SIG-M5 treated with dmso at 0.1 percent for 504 hours (cell line): Measurements from ENCODE around the gene OSBP2.
A peak's percentile ranks its signal among the peaks of the same experiment; 100 is the strongest.

ENCODE experiments used
- DNase-seq: peaks from one replicate; lab custom pipeline; 2025; ENCODE audit not compliant: unreplicated experiment; lab: John Stamatoyannopoulos, UW

The OSBP2 gene

GRCh38 chr22:30928401-30928800 is 233.7 kb downstream of the OSBP2 start:
- no peak for DNase-seq

DNA sequence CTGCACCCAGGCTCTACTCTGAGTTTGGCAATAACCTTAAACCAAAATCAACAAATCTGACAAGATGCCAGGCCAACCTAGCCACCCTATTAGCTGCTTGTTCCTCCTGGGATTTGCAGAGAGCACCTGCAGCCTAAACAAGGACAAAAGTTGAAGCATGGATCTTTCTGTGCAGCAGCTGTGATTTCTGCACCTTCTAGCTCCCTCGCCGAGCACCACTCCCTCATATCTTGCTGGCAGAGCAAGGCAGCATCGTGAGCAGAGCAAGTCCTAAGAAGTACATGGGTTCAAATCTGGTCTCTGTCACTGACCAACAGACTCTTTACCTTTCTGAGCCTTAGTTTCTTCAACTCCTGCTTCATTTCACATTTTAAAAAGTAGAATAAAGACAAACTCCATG is 235.6 kb downstream of the OSBP2 start:
- DNase-seq = no peak

GRCh38 chr22:30931541-30932300 is 237.0 kb downstream of the OSBP2 start:
- no peak for DNase-seq

- DNase-seq = no peak
Observed at GRCh38 chr22:30932661-30933060, 238.0 kb downstream of the OSBP2 start.

- DNase-seq = no peak
Observed at GRCh38 chr22:30933457-30933856, 238.8 kb downstream of the OSBP2 start.

DNA sequence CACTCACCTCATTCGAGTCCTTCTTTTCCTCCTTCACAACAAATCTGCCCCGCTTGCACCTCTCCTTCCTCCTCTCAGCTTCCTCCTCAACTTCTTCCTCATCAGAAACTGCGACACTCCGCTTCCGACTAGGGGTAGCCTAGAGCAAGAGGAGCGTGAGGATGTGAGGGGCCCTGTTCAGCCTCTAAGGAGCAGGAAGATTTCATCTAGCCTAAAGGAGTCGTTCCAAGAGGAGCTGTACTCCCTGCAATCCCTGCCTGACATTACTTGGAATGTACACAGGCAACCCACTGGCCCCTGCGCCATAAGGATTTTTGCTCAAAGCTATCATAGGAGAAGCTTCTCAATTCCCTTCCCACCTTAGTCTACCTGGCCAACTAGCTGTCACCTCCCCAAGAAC is 239.4 kb downstream of the OSBP2 start:
- no peak for DNase-seq

- no peak for DNase-seq
Observed at GRCh38 chr22:30940685-30941362, 246.2 kb downstream of the OSBP2 start.

- DNase-seq = no peak
Observed at GRCh38 chr22:30941363-30941740, 246.7 kb downstream of the OSBP2 start.

DNA sequence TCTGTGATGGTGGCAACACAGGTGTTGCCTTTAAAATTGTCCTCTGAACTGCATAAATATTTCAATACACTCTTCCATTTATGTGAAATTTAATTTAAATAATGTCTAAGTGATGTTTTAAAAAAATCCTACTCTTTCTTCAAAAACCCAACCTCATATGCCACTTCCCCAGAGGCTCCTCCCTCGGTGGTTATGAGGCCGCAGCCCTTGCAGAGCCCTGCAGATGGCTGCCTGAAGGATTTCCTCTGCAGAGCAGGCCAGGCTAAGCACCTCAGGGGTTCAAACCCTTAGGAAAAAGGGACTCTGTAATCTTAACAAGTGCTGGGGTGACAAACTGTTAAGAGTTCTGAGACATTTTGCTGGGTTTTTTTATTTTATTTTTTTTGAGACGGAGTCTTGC is 248.7 kb downstream of the OSBP2 start:
- no peak for DNase-seq

- no peak for DNase-seq
Observed at GRCh38 chr22:30944986-30945385, 250.3 kb downstream of the OSBP2 start.

GRCh38 chr22:30945653-30946052 is 251.0 kb downstream of the OSBP2 start:
- no peak for DNase-seq

DNA sequence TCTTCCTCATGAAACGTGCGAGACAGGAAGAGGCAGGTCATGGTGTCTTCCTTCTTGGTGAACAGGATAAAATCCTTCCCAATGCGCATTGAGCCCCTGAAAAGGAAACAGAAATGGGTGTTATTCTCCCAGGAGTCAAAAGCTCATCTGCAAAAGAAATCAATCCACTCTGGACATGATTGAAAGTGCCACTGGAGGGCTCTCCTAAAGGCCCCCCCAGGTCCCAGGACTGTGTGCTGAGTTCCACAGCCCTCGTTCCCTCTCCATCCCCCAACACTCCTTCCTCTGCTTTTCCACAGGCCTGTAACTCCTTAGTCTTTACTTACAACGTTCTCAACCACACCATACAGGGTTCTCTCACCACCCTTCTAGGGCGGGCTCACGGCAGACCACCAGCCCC is 251.7 kb downstream of the OSBP2 start:
- DNase-seq = no peak

DNA sequence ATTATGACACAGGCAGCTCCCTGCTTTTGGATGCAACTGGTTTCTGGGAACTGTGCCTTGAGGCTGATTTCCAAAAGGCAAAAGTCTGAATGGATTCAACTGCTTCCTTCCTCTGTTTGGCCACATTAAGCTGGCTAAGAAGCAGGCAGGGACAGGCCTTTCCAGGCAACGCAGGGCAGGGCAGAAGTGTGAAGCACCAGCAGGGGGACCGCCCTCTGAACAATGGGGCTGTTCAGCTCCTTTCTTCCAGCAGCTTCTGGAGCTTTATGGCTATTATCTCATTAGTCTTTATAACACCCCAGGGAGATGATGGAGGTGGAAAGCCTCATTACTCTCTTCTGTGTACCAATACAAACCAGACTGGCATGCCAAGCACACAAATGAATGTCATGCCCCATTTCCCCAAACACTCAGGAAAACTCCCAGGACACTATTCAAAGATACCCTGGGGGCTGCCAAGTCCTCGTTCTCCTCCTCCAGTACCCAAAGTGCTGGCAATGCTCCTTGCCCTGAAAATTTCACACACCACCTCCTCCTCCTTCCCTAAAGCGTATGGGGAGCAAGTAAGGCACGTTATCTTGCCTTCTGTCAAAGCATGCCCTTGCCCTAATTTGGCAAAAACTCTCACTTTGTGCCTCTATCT is 252.6 kb downstream of the OSBP2 start:
- DNase-seq = no peak

DNA sequence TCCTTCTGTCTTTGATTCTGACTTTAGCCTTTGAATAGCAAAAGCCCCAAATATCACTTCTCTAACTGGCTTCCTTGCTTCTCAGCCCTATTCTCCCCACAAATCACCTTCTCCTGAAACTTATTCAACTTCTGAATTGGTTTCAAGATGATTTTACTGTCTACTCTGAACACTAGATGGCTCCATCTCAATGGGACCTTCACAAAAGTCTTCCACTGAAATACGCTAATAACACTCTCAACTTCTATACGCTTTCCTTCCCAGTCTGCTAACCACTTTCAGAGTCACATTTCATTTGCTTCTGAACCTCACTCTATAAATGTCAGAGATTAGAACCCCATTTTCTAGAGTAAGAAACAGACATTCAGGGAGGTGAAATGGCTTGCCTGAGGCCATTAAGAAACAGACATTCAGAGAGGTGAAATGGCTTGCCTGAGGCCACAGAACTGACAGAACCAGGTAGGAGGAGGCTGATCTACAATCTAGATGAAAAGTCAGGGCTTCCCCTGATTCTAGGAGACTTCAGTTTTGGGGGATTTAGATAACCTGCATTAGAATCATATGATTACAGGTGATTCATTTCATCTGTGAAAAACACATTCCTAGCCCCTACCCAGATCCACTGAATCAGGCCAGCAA is 253.3 kb downstream of the OSBP2 start:
- peak; percentile 38 for DNase-seq

- no peak for DNase-seq
Observed at GRCh38 chr22:30948930-30949342, 254.3 kb downstream of the OSBP2 start.

DNA sequence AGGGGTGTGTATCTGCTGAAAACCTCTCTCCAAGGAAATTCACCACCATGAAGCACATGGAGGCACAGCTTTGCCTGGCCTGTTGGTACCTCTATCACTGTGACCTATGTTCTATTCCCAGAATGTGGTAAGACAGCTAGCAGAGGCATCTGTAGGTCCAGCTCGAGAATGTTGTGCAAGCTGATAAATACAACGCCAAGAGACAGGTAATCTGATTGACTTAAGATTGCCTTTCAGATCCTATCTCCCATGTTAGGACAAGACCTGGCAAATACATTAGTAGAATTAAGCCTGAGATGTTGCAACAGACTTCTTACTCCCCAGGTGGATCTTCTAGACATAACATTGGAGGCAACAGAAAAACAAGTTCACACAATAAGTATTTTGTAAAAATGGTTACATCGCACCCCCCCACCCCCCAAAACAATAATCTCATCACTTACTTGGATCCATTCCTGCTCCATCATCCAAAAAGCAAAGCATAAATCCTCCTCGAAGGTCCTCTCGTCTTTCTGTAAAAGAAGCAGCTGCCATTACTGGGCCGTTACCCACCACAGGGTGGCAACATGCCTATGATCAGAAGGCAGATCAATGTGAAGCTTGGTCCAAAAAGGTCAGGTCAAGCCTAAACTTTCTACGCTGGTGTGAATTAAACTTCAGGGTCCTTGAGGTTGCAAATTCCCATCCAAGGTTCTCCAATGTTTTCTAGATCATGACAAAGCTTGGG is 255.4 kb downstream of the OSBP2 start:
- DNase-seq = no peak

DNA sequence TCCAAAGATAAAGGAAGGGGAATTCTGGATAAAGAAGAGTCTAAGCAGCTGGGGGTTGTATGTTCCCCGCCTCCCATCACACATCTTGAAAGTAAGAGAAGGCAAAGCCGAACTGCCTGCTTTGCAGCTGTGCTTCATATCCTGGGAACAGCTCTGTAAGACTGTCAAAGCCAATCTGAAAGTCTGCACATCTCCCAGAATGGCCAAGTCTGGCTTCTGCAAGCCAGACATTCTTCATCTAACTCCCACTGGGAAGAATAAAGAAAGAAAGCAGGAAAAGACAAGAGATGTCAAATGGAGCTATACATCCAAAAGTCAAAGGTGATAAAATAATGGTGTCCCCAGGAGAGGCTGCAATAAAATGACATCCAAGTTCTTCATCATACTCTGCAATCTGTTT is 258.5 kb downstream of the OSBP2 start:
- DNase-seq = no peak

- DNase-seq = no peak
Observed at GRCh38 chr22:30955153-30955552, 260.5 kb downstream of the OSBP2 start.
